Keratinocyte (primary cell): ENCODE results near the gene FAM162A. TPM values are rescaled to one million over a fixed set of nuclear protein-coding genes. Genes with fewer than 3 reads are reported as not detected.

Experiments used
- DNase-seq: peaks from one replicate; pipeline ENCODE4 v3.0.0-alpha.2; 2011; ENCODE audit warnings: low read depth, missing footprints, low spot score
- FAIRE-seq: peaks from 2 replicates; lab custom pipeline; 2011; peaks lifted over from hg19 to GRCh38; lab: Jason Lieb, UNC
- H2AFZ ChIP-seq: 2 replicates; pipeline ENCODE4 v1.6.0; 2012; ENCODE audit warnings: low read length, control low read depth, inconsistent platforms; ENCODE audit not compliant: control insufficient read depth
- H3K27ac ChIP-seq: 2 replicates; pipeline ENCODE4 v1.5.1; 2011; ENCODE audit warnings: low read length; ENCODE audit not compliant: control insufficient read depth, insufficient read depth
- H3K27me3 ChIP-seq: 3 replicates; pipeline ENCODE4 v1.6.0; 2011; ENCODE audit warnings: low read length; ENCODE audit not compliant: control insufficient read depth, insufficient read depth; ENCODE audit errors: extremely low read depth
- H3K36me3 ChIP-seq, 2 experiments: 2 replicates in 1 of 2; 3 replicates in 1 of 2; pipeline ENCODE4 v1.5.1; 2011; ENCODE audit warnings: low read length in 2 of 2, mild to moderate bottlenecking in 1 of 2; ENCODE audit not compliant: control insufficient read depth in 2 of 2, insufficient read depth in 2 of 2; ENCODE audit errors: extremely low read depth in 1 of 2
- H3K4me1 ChIP-seq: 3 replicates; pipeline ENCODE4 v1.5.1; 2011; ENCODE audit warnings: low read length; ENCODE audit not compliant: control insufficient read depth, insufficient read depth; ENCODE audit errors: extremely low read depth
- H3K4me2 ChIP-seq: 3 replicates; pipeline ENCODE4 v1.6.0; 2011; ENCODE audit warnings: low read depth, low read length; ENCODE audit not compliant: control insufficient read depth, insufficient read depth; ENCODE audit errors: extremely low read depth
- H3K4me3 ChIP-seq, 3 experiments: fragments of 200-600 bp in 1 of 3; sonication (generic) in 1 of 3; 2 replicates in 2 of 3; 3 replicates in 1 of 3; pipeline ENCODE4 v1.5.1; 2011 to 2016; ENCODE audit warnings: low read length in 3 of 3, mild to moderate bottlenecking in 3 of 3, control low read depth in 2 of 3, inconsistent platforms in 1 of 3, low read depth in 1 of 3, mixed read lengths in 1 of 3, mixed run types in 1 of 3, moderate library complexity in 1 of 3; ENCODE audit not compliant: control insufficient read depth in 2 of 3, insufficient read depth in 2 of 3; ENCODE audit errors: extremely low read depth in 1 of 3
- H3K79me2 ChIP-seq: 2 replicates; pipeline ENCODE4 v1.6.0; 2012; ENCODE audit warnings: low read length; ENCODE audit not compliant: control insufficient read depth, insufficient read depth
- H3K9ac ChIP-seq: 3 replicates; pipeline ENCODE4 v1.6.0; 2011; ENCODE audit warnings: low read length; ENCODE audit not compliant: control insufficient read depth, insufficient read depth; ENCODE audit errors: extremely low read depth
- H3K9me1 ChIP-seq: 3 replicates; pipeline ENCODE4 v1.6.0; 2011; ENCODE audit warnings: low read length; ENCODE audit not compliant: control insufficient read depth, insufficient read depth; ENCODE audit errors: extremely low read depth
- H3K9me3 ChIP-seq: 2 replicates; pipeline ENCODE4 v1.5.1; 2012; ENCODE audit warnings: low read depth, low read length; ENCODE audit not compliant: control insufficient read depth
- H4K20me1 ChIP-seq: 3 replicates; pipeline ENCODE4 v1.6.0; 2011; ENCODE audit warnings: low read length; ENCODE audit not compliant: control insufficient read depth, insufficient read depth; ENCODE audit errors: extremely low read depth
- EZH2 ChIP-seq: IDR thresholded peaks from one replicate; pipeline ENCODE4 v1.6.1; 2012; ENCODE audit warnings: inconsistent platforms, mild to moderate bottlenecking, low read length, moderate library complexity
- dilution Hi-C: fragments of 300-500 bp; cut with MboI; formaldehyde crosslinking; loops from one replicate; pipeline ENCODE4 v1.7.0; 2020; ENCODE audit warnings: low sequenced_read_pairs; ENCODE audit not compliant: extremely low pct_ligation_motif_present
- polyA plus RNA-seq, 5 experiments: library from polyadenylated mRNA; depleted of rRNA in 3 of 5; stranded (reverse) in 3 of 5; stranded (forward) in 1 of 5; unstranded in 1 of 5; fragments of >200 nt; gene quantifications; 1 replicate in 1 of 5; 2 replicates in 3 of 5; 3 replicates in 1 of 5; pipeline versions ENCODE4 v1.2.1 to v1.2.3, GENCODE V29; 2011 to 2012; ENCODE audit warnings: missing spikeins in 2 of 5, low read depth in 1 of 5, low replicate concordance in 1 of 5
- TF ChIP-seq, protein P1 (sequence below), 3 experiments: IDR thresholded peaks in 1 of 3; conservative IDR thresholded peaks in 1 of 3; optimal IDR thresholded peaks in 1 of 3; 2 replicates in 2 of 3; 3 replicates in 1 of 3; pipeline versions ENCODE3 to v1.5.1; 2011; ENCODE audit warnings: low read length in 3 of 3, mild to moderate bottlenecking in 3 of 3, moderate library complexity in 2 of 3, control low read depth in 1 of 3, inconsistent platforms in 1 of 3; ENCODE audit not compliant: insufficient read depth in 2 of 3; ENCODE audit errors: extremely low read depth in 1 of 3

Gene FAM162A
- polyA plus RNA-seq, 1 donor (not counting 4 experiments of a cell fraction or from before 2014, with no cell fraction given) = 124 TPM

GRCh38 chr3:122415104-122415744 lies 31.2 kb downstream of the FAM162A start:
- Histone ChIP-seq H3K9ac (peak overlapping the region; percentile 92), H4K20me1 (no peaks in the 10 kb centered on the region)

GRCh38 chr3:122415762-122416654 lies 32.0 kb downstream of the FAM162A start, which contains the start of gene WDR5B:
WDR5B (minus strand) TSS chr3:122416062; CDS start chr3:122415528, 534 bp downstream.
- Histone ChIP-seq H2AFZ (peak within 1 kb of the TSS; percentile 92), H4K20me1 (no peaks in the 10 kb centered on the region), H3K27me3 (no peaks in the 10 kb centered on the region), H3K36me3 (peaks cover 0 to 3% of the 10 kb centered on the region in 2 experiments), H3K9me3 (no peaks in the 10 kb centered on the region), H3K4me3 (peak within 1 kb of the TSS; percentile 59 to 98 (median 91)), H3K9ac (peak within 1 kb of the TSS; percentile 92), H3K4me1 (peaks cover 17% of the 10 kb centered on the region), H3K27ac (peak within 1 kb of the TSS; percentile 97), H3K4me2 (peak within 1 kb of the TSS; percentile 94), H3K9me1 (no peaks in the 10 kb centered on the region), H3K79me2 (peaks cover 39% of the 10 kb centered on the region)
- FAIRE-seq = peak; percentile 92
- TF ChIP-seq EZH2 = no peak
- TF ChIP-seq, protein P1, sequence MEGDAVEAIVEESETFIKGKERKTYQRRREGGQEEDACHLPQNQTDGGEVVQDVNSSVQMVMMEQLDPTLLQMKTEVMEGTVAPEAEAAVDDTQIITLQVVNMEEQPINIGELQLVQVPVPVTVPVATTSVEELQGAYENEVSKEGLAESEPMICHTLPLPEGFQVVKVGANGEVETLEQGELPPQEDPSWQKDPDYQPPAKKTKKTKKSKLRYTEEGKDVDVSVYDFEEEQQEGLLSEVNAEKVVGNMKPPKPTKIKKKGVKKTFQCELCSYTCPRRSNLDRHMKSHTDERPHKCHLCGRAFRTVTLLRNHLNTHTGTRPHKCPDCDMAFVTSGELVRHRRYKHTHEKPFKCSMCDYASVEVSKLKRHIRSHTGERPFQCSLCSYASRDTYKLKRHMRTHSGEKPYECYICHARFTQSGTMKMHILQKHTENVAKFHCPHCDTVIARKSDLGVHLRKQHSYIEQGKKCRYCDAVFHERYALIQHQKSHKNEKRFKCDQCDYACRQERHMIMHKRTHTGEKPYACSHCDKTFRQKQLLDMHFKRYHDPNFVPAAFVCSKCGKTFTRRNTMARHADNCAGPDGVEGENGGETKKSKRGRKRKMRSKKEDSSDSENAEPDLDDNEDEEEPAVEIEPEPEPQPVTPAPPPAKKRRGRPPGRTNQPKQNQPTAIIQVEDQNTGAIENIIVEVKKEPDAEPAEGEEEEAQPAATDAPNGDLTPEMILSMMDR (optimal IDR thresholded peaks at IDR 0.05 in 1 of 3, IDR thresholded peaks at IDR 0.05 in 1 of 3, conservative IDR thresholded peaks at IDR 0.05 in 1 of 3; ENCODE audit: extremely low read depth in 1 of 3, insufficient read depth in 2 of 3, low read length in 3 of 3) = peak in 1 of 3 experiments; percentile 13
- peak; percentile 80 for DNase-seq
- dilution Hi-C loops = no loop called here

More at GRCh38 chr3:122415104-122415744, 31.2 kb downstream of the FAM162A start:
- H3K79me2 ChIP-seq = peaks cover 38% of the 10 kb centered on the region
- peak overlapping the region; percentile 59 to 98 (median 91) for H3K4me3 ChIP-seq
- H2AFZ ChIP-seq = peak overlapping the region; percentile 68
- peak overlapping the region; percentile 97 for H3K27ac ChIP-seq
- peaks cover 0 to 2% of the 10 kb centered on the region in 2 experiments for H3K36me3 ChIP-seq
- dilution Hi-C loops = no loop called here
- H3K9me3 ChIP-seq = no peaks in the 10 kb centered on the region
- peaks cover 22% of the 10 kb centered on the region for H3K4me1 ChIP-seq
- TF ChIP-seq, protein P1 (optimal IDR thresholded peaks at IDR 0.05 in 1 of 3, IDR thresholded peaks at IDR 0.05 in 1 of 3, conservative IDR thresholded peaks at IDR 0.05 in 1 of 3; ENCODE audit: extremely low read depth in 1 of 3, insufficient read depth in 2 of 3, low read length in 3 of 3) = no peak
- TF ChIP-seq EZH2 = no peak
- H3K9me1 ChIP-seq = no peaks in the 10 kb centered on the region
- FAIRE-seq = peak; percentile 41
- H3K4me2 ChIP-seq = peak overlapping the region; percentile 94
- H3K27me3 ChIP-seq = no peaks in the 10 kb centered on the region
- DNase-seq = no peak
